Measurements from ENCODE around the gene ZSCAN25. TPM values are rescaled to one million over a fixed set of nuclear protein-coding genes. Genes with fewer than 3 reads are reported as not detected.

Gene ZSCAN25
- total RNA-seq, 1 donor from 2014 or later, result 12.3 TPM

DNA sequence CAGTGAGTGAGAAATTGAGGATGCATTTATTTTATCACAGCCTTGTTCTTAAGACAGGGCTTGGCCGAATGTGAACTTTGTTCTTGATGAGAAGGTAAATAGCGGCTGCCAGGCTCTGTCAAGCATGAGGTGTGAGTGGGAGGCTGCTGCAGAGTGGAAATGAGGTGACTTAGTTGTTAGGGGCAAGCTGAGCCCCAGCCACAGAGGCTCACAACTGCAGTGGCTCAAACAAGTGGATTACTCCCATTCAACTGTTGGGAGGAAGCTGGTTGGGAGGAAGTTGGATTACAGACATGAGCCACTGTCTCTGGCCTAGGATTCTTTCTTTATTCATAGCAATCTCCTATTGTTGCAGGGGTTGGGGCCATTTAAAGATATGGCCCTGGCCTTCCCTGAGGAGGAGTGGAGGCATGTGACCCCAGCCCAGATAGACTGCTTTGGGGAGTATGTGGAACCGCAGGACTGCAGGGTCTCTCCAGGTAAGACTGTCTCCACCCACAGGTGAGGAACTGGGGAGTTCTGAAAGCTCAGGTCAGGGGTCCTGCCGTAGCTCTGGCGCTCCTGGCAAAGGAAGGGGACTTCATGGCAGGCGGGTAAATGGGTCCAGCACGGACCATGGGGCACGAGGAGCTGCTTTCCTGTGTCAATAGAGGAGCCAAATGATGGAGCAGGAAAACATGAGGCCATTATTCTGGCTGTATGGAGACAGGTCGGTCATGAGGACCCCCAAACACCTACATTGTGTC is 7.1 kb downstream of the ZSCAN25 start:
- no peaks in the 10 kb centered on the region for H3K9me3 ChIP-seq
- intact Hi-C loops (cut with DNase I), result no loop called here
- peak in 1 of 2 donors; percentile 40 for DNase-seq (ENCODE audit: extremely low spot score in 2 of 2)
- no peaks in the 10 kb centered on the region for H3K27me3 ChIP-seq
- H3K36me3 ChIP-seq, result peaks cover 0 to 89% of the 10 kb centered on the region in 2 donors
- H3K4me1 ChIP-seq, result peaks cover 7% of the 10 kb centered on the region
- H3K4me3 ChIP-seq, result no peak overlapping the region
- no peak overlapping the region for H3K27ac ChIP-seq
- TF ChIP-seq POLR2AphosphoS5 (IDR thresholded peaks at IDR 0.05; ENCODE audit: insufficient read depth in 1 of 2, low read depth in 1 of 2) (no peak), POLR2A (IDR thresholded peaks at IDR 0.05) (no peak)
- TF ChIP-seq, protein P1, sequence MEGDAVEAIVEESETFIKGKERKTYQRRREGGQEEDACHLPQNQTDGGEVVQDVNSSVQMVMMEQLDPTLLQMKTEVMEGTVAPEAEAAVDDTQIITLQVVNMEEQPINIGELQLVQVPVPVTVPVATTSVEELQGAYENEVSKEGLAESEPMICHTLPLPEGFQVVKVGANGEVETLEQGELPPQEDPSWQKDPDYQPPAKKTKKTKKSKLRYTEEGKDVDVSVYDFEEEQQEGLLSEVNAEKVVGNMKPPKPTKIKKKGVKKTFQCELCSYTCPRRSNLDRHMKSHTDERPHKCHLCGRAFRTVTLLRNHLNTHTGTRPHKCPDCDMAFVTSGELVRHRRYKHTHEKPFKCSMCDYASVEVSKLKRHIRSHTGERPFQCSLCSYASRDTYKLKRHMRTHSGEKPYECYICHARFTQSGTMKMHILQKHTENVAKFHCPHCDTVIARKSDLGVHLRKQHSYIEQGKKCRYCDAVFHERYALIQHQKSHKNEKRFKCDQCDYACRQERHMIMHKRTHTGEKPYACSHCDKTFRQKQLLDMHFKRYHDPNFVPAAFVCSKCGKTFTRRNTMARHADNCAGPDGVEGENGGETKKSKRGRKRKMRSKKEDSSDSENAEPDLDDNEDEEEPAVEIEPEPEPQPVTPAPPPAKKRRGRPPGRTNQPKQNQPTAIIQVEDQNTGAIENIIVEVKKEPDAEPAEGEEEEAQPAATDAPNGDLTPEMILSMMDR (IDR thresholded peaks at IDR 0.05), result no peak

DNA sequence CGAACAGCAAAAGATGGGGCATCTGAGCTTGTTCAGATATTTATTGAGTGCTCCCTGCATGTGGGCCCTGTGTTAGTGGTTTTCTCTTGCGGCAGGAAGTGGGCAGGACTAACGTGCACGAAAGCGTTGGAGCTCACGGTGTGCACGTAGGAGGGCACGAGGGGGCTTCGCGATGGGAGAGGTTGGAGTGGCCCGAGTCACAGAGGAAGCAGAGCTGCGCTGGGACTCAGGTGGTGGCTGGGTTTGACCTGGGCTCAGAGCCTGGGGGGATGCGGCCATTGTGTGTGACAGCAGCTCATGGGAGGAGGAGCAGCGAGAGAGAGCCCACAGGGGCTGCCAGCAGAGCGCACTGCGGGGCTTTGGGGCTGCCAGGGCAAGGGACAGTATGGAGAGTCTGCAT is 7.7 kb downstream of the ZSCAN25 start:
- TF ChIP-seq POLR2AphosphoS5 (IDR thresholded peaks at IDR 0.05; ENCODE audit: insufficient read depth in 1 of 2, low read depth in 1 of 2), result no peak
- TF ChIP-seq POLR2A (IDR thresholded peaks at IDR 0.05), result no peak
- TF ChIP-seq, protein P1 (IDR thresholded peaks at IDR 0.05), result no peak
- DNase-seq (ENCODE audit: extremely low spot score in 2 of 2), result peak in 1 of 2 donors; percentile 42
- intact Hi-C loops (cut with DNase I), result no loop called here
- H3K36me3 ChIP-seq, result peaks cover 0 to 89% of the 10 kb centered on the region in 2 donors
- no peaks in the 10 kb centered on the region for H3K9me3 ChIP-seq
- H3K27me3 ChIP-seq, result no peaks in the 10 kb centered on the region
- H3K4me3 ChIP-seq, result no peak overlapping the region
- H3K27ac ChIP-seq, result no peak overlapping the region
- peaks cover 7% of the 10 kb centered on the region for H3K4me1 ChIP-seq

DNA sequence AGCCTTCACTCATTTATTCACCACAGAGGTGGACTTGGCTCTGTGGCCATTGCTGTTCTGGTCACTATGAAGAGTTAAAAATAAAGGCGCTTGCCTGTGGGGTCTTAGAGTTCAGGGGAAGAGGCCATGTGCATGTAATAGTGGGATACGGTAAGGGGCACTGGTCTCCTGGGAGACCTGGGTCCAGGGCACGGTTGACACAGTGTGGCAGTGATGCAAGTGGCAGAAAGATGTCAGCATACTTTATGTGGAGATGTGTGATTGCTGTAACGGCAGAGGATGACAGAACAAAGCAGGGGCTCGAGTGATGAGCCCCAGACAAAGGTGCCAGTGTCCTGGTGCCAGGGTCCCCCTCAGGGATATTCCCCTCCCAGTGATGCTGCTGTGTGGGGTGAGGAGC is 8.6 kb downstream of the ZSCAN25 start:
- H3K27me3 ChIP-seq, result no peaks in the 10 kb centered on the region
- intact Hi-C loops (cut with DNase I), result no loop called here
- H3K4me1 ChIP-seq, result peaks cover 7% of the 10 kb centered on the region
- TF ChIP-seq POLR2A (IDR thresholded peaks at IDR 0.05), result no peak
- TF ChIP-seq, protein P1 (IDR thresholded peaks at IDR 0.05), result no peak
- TF ChIP-seq POLR2AphosphoS5 (IDR thresholded peaks at IDR 0.05; ENCODE audit: insufficient read depth in 1 of 2, low read depth in 1 of 2), result no peak
- H3K27ac ChIP-seq, result no peak overlapping the region
- no peaks in the 10 kb centered on the region for H3K9me3 ChIP-seq
- H3K4me3 ChIP-seq, result no peak overlapping the region
- H3K36me3 ChIP-seq, result peaks cover 0 to 89% of the 10 kb centered on the region in 2 donors
- DNase-seq (ENCODE audit: extremely low spot score in 2 of 2), result no peak

DNA sequence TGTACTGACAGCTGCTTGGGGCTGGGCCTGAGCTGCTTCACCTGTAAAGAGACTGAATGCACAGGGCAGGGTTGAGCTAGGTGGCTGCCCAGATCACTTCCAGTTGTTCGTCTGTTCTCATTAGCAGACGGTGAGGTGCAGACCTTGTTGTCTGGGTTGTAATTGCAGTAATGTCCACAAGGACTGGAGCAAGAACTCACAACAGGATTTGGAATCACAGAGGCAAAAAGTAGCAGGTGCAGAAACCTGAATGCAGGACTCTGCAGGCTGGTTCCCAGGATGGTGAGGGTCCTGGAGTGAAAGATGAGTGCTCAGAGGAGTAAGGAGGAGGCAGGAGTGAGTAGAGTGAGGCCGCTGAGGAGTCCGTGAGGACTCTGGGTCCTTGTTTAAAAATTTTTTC is 9.2 kb downstream of the ZSCAN25 start:
- intact Hi-C loops (cut with DNase I), result no loop called here
- TF ChIP-seq POLR2A (IDR thresholded peaks at IDR 0.05), result no peak
- TF ChIP-seq, protein P1 (IDR thresholded peaks at IDR 0.05), result no peak
- TF ChIP-seq POLR2AphosphoS5 (IDR thresholded peaks at IDR 0.05; ENCODE audit: insufficient read depth in 1 of 2, low read depth in 1 of 2), result no peak
- Histone ChIP-seq H3K36me3 (peaks cover 0 to 89% of the 10 kb centered on the region in 2 donors), H3K4me3 (no peak overlapping the region), H3K27me3 (no peaks in the 10 kb centered on the region), H3K4me1 (peaks cover 7% of the 10 kb centered on the region), H3K9me3 (no peaks in the 10 kb centered on the region), H3K27ac (no peak overlapping the region)
- DNase-seq (ENCODE audit: extremely low spot score in 2 of 2), result no peak

DNA sequence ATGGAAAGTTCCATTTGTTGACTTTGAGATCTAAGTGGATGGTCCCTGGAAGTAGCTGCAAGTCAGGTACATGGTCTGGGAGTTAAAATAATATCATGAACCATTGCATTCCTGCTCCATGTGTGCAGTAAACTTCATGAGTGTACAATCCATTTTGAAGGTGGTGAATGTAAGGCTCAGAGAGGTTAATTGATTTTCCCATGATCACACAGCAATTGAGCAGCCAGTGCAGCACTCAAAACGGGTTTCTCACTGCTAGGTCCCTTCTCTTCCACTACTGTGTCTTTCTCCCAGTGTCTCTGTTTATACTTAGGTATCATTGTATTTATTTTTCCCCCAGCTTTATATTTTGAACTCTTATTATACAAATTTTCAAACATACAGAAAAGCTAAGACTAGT is 9.9 kb downstream of the ZSCAN25 start:
- Histone ChIP-seq H3K27me3 (no peaks in the 10 kb centered on the region), H3K4me1 (peaks cover 7% of the 10 kb centered on the region), H3K27ac (no peak overlapping the region), H3K9me3 (no peaks in the 10 kb centered on the region), H3K4me3 (no peak overlapping the region), H3K36me3 (peaks cover 0 to 82% of the 10 kb centered on the region in 2 donors)
- intact Hi-C loops (cut with DNase I), result no loop called here
- no peak for TF ChIP-seq POLR2AphosphoS5 (IDR thresholded peaks at IDR 0.05; ENCODE audit: insufficient read depth in 1 of 2, low read depth in 1 of 2)
- TF ChIP-seq, protein P1 (IDR thresholded peaks at IDR 0.05), result no peak
- TF ChIP-seq POLR2A (IDR thresholded peaks at IDR 0.05), result no peak
- DNase-seq (ENCODE audit: extremely low spot score in 2 of 2), result no peak

All from vagina (tissue), 2 donors.